IPS DF 19.7 (cell line): Measurements from ENCODE around the gene SIX4.
"Not testable (repeated sequence)": the region's sequence is repeated elsewhere in the genome, so short reads cannot be mapped to it uniquely, and the experiment has no call there.

ENCODE experiments used
- DNase-seq: peaks from one replicate; pipeline ENCODE4 v3.0.0-alpha.2; 2013; ENCODE audit warnings: low read depth, low spot score

The SIX4 gene

DNA sequence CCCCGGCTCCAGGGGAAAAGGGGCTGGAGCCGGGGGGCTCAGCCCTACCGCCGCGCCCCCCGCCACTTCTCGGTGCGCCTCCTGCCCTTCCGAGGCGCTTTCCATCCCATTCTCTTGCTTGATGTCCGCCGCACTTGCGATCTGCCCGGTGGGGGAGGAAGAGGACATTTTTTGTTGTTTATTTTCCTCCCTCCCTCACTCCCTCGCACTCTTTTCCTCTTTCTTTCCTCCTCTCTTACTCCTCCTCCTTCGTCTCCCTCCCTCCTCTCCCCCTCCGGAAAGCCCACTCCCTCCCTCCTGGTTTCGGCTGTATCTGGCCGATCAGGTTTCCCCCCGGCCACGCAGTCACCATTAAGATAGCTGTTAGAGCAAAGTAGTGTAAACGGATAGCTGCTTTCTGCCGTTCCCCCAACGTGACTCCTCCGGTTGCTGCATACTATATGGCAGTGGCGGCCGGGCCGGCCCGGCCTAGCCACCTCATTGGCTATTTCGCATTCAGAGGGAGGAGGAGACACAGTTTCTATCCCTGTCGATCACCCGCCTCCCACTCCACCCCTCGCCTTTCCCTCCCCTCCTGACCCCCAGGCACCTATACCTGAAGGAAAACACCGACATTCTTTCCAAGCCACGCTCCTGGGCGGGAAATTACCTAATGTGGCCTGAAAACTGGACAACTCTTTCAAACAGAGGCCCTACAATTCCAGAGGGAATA is at the start of gene SIX4:
SIX4 (minus strand) TSS at position 445 of the 712 bp plus-strand sequence; CDS start at position 168, 277 bp downstream.
- peak; percentile 86 for DNase-seq

DNA sequence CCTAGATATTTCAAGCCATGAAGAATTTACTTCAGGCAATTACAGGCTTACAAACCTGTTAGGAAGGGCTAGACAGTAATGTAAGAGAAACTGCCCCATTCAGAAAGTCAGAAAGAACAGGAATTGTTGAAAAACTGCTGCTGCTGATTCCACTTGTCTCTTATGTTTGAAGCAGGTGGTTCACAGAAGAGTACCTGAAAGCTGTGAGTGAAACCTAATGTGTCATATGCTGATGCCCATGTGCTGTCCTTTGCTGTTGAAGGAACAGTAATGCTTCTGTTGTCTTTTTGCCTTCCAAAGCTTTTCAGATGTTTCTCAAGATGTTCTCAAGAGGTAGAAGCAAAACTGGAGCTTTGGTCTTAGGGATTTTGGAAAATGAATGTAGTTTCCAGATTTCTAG is 49.4 kb upstream of the SIX4 start:
- no peak for DNase-seq

DNA sequence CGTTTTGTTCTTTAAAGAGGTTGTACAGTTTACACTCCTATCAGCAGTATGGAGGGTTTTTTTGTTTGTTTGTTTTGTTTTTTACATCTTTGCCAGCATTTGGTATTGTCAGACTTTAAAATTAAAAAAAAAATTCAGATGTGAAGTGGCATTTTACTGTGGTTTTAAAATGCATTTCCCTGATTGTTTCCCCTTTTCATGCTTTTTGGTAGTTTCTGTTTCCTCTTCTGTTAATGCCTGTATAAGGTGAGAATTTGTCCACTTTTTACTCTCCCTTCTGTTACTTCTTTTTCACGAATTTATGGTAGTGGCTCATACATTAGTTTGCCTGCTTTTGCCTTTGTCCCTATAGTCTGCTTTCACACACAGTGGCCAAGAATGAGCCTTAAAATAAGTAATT is 47.0 kb upstream of the SIX4 start:
- DNase-seq, result no peak

DNA sequence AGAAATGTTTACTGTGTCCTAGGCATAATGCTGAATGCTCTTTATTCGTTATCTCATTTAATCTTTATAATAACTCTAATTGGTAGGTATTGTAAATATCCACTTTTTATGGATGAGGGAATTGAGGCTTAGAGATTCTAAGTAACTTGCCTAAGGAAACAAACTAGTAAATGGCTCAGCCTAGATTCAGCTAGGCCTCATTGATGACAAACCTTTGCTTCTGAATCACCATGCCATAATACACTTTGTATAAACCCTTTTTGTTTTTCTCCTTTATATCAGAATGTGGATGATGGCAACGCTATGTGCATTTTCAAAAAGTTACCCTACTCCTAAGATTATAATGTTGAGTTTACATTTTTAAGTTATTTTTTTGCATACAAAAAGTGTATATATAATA is 44.5 kb upstream of the SIX4 start:
- DNase-seq, result no peak

DNA sequence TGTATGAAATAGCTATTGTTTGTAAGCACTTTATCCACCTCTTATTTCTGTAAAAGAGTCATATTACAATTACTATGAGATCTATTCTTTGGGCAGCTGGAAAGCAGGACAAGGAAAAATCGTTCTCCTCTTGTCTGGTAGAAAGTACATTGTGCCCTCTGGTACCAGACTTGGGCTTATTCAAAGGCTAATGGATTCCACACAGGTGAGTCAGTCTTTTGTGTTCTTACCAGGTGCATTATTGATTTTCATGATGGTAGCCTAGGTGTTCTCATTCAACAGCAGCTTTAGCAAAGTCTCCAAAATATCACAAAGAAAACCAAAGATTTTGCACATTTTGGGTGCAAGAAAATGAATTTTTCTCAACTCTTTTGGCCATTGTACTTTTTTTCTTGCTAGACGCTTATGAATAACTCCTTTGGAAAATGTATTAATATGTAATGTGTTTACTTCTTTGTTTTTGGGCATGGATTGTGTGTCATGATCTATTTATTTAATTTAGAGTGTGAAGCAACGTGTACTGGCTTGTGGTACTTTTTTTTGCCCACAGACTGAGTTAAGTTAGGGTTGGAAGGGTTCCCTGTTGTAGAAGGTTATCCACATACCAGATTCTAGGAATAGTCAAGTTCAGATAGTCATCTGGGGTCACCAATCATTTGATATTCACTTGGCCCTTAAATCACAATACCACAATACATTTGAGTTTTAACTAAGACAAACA is 36.7 kb upstream of the SIX4 start:
- DNase-seq, result peak; percentile 72

DNA sequence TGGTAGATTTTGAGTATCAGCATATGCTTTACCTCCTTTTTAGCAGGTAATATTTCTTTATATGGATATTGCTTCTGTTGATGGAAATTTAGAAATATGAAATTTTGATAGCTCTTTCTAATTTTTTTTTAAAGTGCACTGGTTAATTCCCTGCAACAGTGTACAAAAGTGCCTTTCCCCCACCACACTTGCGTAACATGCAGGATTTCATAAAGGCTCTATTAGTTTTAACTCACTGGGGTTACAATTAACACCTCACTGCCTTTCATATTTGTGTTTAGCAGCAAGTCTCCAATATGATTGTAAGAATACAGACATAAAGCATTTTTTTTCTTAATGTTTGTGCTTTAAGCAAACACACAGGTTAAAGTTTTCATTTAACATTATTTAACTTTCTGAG is 36.1 kb upstream of the SIX4 start:
- no peak for DNase-seq

DNA sequence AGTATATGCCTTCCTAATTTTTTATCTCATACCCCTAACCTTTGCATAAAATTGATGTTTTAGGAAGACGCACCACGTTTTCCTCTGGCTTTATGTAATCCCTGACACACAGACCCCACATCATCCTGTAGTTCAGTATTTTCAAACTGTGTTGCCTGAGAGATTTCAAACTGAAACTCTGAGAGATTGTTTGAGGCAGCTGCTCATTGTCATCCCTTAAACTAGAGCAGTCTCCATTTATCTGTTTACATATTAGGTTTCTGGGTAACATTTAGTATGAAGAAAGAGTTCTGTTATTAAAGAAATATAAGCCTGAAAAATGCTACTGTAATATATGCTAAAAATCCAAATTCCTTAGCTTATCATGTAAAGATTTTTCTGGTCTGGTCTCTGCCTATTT is 34.7 kb upstream of the SIX4 start:
- DNase-seq, result no peak

DNA sequence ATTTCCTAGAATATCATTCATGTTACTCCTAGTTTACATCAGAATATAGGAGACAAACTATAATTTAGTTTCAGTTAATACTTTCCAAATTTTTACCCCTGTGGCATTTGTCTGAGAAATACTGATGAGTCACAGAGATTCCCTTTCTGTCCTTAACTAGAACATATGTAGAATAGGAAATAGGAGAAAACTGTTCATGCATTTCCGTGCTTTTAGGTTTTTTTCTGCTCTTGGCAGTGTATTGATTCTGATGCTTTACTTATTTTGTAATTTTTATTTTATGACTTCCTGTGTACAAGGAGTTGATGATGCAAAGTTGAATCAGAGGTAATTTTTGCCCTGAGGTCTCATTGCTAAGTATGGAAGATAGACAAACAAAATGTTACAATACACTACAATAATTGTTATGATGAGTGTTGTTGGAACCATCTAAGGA is 33.4 kb upstream of the SIX4 start:
- DNase-seq, result no peak

DNA sequence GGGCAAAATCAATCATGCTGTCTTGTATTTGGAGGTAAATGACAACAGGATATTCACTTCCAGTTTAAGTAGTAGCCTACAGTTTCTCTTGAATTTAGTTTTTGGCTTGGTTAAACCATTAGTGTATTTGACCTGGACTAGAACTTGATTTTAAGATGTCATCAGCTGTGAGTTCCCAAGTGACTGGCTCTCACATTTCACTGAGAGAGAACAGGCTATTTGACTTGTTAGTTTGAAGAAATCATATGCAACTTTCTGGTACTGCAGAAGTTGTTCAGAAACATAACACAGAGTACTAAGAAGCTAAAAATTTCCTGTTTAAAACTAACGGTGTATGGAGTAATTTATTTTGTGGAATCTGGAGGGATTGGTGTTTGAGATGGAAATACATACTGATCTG is 32.7 kb upstream of the SIX4 start:
- no peak for DNase-seq

DNA sequence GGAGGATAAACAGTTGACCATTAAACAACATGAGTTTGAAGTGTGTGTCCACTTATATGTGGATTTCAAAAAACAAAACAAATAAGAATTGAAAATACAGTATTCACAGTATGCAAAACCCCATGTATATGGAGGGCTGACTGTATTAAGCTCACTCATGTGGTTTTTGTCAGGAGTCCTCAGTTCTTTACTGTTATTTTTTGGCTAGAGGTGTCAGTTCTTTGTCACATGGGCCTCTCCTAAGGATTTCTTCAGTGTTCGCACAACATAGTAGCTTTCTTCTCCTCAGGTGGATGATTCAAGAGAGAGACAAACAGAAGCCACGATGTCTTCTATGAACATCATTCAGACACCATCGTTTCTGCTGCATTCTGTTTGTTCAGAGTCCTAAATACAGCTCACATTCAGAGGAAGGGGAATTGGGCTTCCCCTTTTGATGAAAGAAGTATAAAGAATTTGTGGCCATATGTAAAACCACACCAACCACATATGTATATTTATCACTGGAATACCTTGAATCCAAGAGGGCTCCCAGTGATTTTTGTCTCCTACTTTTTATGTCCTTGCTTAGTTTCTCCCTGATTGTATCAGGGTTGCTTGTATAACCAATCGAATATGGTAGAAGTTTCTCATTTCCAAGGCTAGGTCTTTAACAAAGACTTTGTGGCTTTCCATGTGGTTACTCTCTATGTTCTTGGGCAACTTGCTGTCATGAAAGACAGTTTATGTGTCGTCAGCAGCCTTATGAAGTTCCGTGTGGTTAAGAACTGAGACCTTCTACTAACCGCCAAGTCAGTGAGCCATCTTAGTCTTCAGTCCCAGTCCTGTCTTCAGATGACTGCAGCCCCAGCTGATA is 29.3 kb upstream of the SIX4 start:
- DNase-seq, result no peak

DNA sequence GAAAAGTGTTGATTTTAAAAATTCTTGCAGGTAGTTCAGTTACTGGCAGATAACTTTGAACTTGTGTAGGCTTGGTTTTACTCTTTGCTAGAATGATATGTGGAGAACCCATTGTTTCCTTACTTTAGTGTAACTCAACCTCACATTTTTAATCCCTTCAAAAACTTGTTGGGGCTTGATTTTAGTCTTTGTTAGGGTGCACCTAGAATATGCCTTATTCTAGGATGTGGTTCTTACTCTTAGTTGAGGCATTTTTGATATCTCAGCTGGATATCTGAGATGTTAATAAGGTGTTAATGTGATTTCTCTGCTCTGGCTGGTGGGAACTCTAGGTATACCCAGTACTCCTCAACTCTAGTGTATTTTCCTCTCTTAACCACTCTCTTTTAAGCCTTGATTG is 20.4 kb upstream of the SIX4 start:
- DNase-seq, result no peak

DNA sequence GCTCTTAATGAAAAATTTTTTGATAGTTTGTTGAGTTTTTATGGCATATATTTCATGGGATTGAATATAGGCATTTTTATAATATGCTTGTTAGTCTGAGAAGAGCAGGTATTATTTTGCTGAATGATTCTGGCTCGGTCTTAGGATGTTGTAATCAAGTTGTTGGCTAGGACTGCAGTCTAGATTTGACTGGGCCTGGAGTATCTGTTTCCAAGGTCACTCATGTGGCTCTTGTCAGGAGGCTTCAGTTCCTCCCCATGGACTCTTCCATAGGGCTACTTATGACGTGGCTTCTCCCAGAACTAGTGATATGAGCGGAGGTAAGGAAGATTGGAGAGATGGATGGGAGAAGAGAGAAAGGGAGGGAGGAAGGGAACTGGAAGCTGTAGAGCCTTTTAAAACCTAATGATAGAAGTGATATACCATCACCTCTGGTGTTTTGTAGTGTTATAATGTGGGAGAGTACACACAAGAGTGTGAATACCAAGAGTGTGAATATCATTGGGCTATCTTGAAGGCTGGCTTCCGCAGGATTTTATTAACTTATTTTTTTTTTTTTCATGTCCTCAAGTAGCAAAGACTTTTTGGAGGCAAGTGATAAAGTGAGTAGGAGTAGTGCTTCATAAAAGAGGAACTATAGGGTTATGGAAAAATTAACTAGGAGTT is 14.8 kb upstream of the SIX4 start:
- no peak for DNase-seq

DNA sequence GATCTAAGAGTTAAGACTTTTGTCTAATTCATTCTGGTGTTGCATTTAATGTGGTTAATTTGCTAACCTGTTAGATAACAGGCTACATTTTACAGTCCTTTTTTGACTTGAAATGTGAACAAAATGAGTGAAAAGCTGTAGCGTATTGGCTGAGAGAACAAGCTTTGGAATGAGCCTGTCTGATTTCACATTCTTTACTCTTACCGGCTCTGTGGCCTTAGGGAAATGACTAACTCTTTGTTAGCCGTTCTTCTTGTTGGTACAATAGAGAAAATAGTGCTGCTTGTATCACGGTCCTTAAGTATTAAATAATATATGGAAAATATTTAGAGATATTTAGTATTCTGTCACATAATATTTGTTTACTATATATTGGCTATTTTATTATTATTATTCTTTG is 12.3 kb upstream of the SIX4 start:
- DNase-seq, result no peak

DNA sequence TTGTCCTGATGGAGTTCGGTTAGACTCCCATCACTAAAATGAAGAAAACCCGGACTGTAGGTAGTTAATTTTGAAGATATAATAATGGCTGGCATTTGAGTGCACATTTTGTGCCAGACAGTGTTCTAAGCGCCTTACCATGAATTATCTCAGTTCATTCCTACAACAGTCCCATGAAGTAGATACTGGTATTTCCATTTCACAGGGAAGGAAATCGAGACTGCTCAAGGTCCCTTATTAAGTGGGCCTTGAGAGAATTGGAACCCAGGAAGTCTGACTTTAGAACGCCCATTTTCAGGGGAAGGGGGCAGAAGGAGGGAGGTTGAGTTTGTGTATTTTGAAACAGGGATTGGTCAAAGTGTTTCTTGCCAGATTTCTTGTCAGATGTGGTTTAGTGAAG is 11.3 kb upstream of the SIX4 start:
- DNase-seq, result no peak

DNA sequence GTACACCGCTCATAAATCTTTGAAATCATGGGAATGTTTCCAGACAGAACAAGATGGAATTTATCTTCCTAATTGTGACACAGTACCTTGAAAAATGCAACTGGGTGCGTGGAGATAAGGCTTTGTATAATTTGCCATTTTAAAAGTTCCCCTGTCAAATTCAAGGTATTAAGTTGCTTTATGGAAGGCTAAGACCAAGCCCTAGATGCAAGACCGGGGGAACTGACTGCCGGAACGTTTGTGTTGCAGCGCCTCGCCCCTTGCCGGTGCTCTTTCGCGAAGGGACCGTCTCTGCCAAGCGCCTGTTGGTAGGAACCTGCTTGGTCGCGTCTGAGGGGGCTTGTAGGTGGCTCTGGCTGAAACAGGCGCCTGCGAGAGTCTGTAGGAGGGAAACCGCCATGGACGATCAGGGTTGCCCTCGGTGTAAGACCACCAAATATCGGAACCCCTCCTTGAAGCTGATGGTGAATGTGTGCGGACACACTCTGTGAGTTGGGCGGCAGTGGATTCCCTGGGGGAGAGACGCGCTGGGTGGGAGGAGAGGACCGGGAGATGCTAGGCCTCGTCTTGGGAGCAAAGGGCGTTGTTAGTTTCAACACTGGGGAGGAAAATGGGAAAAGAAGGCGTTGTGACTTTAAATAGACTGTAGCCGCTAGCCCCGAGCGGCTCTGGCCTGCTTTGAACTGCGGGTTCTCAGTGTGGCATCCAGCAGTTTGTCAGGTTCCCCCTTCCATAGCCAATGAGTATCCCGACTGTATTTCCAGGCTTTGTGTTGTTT is 10.5 kb upstream of the SIX4 start, which contains the start of gene MNAT1:
MNAT1 (plus strand) TSS at position 297 of the 778 bp plus-strand sequence; CDS start at position 399, 102 bp downstream.
- DNase-seq, result no peak

DNA sequence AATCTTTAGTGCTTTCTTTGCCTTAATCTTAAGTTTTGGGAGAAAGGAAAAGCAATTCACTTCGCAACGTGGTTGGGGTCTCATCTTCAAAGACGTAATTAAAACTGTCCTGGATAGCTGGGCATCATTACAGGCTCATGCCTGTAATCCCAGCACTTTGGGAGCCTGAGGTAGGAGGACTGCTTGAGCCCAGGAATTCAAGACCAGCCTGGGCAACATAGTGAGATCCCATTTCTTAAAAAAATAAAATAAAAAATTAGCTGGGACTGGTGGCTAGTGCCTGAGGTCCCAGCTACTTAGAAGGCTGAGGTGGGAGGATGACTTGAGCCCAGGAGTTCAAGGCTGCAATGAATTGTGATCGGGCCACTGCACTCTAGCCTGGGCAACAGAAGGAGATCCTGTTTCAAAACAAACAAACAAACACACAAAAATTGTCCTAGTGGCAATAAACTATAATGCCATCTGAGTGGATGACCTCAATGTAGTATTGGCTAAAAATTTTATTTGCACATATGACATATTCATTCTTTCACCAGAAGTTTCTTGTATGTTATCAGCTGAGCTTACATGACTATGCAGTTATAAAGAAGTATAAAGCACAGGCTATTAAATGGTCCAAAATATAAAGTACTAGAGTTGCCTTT is 8.8 kb upstream of the SIX4 start:
- no peak for DNase-seq

DNA sequence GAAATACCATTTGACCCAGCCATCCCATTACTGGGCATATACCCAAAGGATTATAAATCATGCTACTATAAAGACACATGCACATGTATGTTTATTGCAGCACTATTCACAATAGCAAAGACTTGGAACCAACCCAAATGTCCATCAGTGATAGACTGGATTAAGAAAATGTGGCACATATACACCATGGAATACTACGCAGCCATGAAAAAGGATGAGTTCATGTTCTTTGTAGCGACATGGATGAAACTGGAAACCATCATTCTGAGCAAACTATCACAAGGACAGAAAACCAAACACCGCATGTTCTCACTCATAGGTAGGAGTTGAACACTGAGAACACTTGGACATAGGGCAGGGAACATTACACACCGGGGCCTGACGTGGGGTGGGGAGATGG is 7.1 kb upstream of the SIX4 start:
- DNase-seq, result not testable (repeated sequence)

DNA sequence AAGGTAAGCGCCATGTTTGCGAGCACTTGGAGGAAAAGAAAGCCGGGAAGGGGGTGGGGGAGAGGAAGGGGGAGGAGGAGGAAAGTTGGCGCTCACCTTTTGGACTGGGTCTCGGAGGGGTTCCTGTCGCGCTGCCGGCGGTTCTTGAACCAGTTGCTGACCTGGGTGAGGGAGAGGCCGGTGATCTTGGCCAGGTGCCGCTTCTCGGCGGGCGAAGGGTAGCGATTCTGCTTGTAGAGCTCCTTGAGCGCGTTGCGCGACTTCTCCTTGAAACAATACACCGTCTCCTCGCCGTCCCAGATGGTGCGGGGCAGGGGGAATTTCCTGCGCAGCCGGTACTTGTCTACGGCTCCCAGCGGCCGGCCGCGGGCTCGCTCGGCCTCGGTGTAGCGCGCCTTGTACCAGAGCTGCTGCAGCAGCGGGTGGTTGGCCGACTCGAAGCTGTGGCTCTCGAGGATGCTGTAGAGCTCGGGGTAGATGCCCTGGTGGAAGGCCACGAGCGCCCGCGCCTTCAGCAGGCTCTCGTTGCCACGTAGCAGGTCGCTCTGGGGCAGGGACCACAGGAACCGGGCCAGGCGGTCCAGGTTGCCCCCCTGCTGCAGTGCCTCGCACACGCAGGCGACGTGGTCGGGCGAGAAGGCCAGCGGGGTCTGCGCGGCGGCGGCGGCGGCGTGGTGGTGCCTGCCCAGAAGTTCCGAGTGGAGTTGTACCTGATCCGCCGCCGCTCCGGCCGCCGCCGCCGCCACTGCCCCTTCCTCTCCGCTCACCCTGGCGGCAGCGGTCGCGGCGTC is 840 bp downstream of the SIX4 start:
- no peak for DNase-seq

DNA sequence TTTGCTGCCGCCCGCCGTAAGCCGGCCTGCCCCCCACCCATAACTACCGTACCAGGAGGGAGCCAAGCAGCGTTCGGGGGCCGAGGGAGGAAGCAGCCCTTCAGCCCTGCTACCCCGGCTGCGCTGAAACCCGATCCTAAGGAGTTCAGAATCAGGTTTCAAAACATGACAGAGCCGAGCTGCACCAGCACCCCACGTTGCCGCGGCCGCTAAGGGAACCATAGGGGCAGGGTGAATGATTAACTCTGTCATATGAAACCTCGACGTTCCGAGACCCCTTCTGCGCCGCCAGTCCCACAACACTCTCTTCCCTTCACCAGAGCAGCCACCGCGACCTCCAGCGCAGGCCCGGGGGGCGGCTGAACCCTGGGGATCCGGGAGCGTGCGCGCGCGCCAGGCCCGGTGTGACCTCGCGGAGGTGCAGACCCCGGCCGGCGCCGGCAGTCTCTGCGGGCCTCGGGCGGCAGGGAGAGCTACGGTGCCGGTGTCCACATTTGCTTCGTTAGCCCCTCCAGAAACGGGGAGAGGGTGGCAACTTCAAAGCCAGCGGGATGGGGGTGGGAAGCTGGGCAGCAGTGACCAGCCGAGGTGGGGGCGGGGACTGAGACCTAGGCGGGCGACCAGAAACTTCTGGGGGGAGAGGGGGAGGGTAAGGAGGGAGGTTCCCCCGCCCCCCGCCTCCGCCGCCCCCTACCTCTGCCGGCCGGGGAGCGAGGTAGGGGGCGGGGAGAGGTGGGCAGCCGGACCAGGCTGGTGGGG is 1.6 kb downstream of the SIX4 start:
- DNase-seq, result no peak
